ENCODE measurements around the gene WDR7.
A peak's percentile ranks its signal among the peaks of the same experiment; 100 is the strongest.

The WDR7 gene

DNA sequence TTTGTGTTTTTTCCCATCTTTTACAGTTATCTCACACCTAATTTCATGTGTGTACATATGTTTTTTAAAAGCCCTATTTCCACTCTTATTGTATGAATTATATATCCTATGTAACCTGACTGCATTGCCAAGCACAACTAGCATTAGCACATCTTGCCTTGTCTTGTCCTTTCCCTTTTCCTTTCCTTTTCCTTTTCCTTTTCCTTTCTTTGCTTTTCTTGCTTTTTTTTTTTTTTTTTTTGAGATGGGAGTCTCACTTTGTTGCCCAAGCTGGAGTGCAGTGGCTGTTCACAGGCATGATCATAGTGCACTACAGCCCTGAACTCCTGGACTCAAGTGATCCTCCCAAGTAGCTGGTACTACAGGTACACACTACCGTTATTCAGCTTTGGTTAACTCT lies 323.0 kb downstream of the WDR7 start:
- H3K36me3 ChIP-seq (ENCODE audit: insufficient read depth, low read length), result no peaks in the 10 kb centered on the region
- no peaks in the 10 kb centered on the region for H3K27me3 ChIP-seq (ENCODE audit: insufficient read depth, low read length)
- no peaks in the 10 kb centered on the region for H3K9me3 ChIP-seq (ENCODE audit: insufficient read depth, low read depth, low read length)
- peaks cover 5% of the 10 kb centered on the region; the same call in 1 of the 2 replicates for H3K4me1 ChIP-seq (ENCODE audit: insufficient read depth, low read length)
- H3K27ac ChIP-seq (ENCODE audit: low read depth, low read length), result no peak overlapping the region
- H3K9ac ChIP-seq (ENCODE audit: low read depth, low read length), result no peak overlapping the region
- no peak overlapping the region for H3K4me3 ChIP-seq (ENCODE audit: low read length)
- 95% methylated on average over 1 of the region's 1 CpG for WGBS

DNA sequence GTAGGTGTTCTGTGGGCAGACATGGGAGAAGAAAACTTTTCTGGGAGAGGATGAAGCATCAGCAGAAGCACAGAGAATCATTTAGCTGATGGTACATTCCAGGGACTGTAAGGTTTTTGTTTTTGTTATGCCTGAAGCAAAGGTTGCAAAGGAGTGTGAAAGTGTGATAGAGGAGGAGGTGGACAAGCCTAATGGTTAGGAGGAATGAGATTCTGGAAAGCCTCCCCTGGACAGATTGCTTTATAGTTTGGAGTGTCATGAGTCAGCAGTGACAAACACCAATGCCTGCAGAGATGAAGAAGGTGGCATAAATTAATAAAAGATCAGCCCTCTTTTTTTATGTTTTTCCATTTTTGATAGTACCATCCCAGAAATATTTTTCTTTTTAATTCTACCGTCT lies 324.1 kb downstream of the WDR7 start:
- H3K9ac ChIP-seq (ENCODE audit: low read depth, low read length), result no peak overlapping the region
- peaks cover 5% of the 10 kb centered on the region; the same call in 1 of the 2 replicates for H3K4me1 ChIP-seq (ENCODE audit: insufficient read depth, low read length)
- WGBS, result 90% methylated on average over 1 of the region's 1 CpG
- no peak overlapping the region for H3K4me3 ChIP-seq (ENCODE audit: low read length)
- no peaks in the 10 kb centered on the region for H3K9me3 ChIP-seq (ENCODE audit: insufficient read depth, low read depth, low read length)
- H3K27me3 ChIP-seq (ENCODE audit: insufficient read depth, low read length), result no peaks in the 10 kb centered on the region
- no peaks in the 10 kb centered on the region for H3K36me3 ChIP-seq (ENCODE audit: insufficient read depth, low read length)
- no peak overlapping the region for H3K27ac ChIP-seq (ENCODE audit: low read depth, low read length)

DNA sequence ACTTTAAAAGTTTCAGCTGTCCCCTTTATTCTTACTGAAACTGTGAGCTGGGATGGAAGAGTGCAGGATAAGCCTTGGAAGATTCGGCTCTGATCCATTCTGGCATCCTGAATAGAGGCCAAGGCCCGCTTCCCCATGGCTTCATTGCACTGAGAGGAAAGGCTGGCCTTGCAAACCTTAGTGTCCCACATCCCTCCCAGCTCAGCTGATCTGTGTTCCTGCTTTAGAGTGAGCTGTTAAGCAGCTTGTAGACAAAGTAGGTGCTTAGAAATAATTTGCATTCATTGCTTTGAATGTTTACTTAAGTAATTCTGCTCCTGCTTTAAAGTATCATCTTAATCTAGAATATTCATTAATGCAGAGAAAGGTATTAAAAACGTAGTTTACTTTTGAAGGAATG lies 326.1 kb downstream of the WDR7 start:
- H3K4me3 ChIP-seq (ENCODE audit: low read length), result no peak overlapping the region
- no peaks in the 10 kb centered on the region for H3K36me3 ChIP-seq (ENCODE audit: insufficient read depth, low read length)
- H3K9ac ChIP-seq (ENCODE audit: low read depth, low read length), result no peak overlapping the region
- H3K4me1 ChIP-seq (ENCODE audit: insufficient read depth, low read length), result peaks cover 5% of the 10 kb centered on the region; the same call in 1 of the 2 replicates
- H3K9me3 ChIP-seq (ENCODE audit: insufficient read depth, low read depth, low read length), result no peaks in the 10 kb centered on the region
- H3K27me3 ChIP-seq (ENCODE audit: insufficient read depth, low read length), result no peaks in the 10 kb centered on the region
- no peak overlapping the region for H3K27ac ChIP-seq (ENCODE audit: low read depth, low read length)
- WGBS, result 86% methylated on average over 2 of the region's 3 CpGs

DNA sequence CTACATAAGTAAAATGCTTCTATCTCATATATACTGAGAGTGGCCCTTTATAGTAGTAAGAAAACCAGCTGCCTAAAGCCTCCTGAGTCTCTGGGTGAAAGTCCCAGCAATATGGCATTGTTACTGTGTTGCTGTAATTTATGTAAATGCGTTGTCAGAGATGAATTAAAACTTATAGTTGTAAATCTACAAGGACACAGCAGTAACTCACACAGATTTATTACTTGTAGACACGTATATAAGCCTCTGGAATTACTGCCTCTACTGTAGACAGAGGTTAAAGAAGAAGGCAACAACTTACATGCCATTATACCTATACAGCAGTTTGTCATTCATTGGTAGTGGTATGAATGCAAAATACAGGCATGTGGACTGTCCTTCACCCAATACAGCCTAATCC lies 326.6 kb downstream of the WDR7 start:
- WGBS, result 100% methylated on average over 2 of the region's 2 CpGs
- Histone ChIP-seq H3K27ac (ENCODE audit: low read depth, low read length) (no peak overlapping the region), H3K9me3 (ENCODE audit: insufficient read depth, low read depth, low read length) (no peaks in the 10 kb centered on the region), H3K4me3 (ENCODE audit: low read length) (no peak overlapping the region), H3K4me1 (ENCODE audit: insufficient read depth, low read length) (peaks cover 5% of the 10 kb centered on the region; the same call in 1 of the 2 replicates), H3K9ac (ENCODE audit: low read depth, low read length) (no peak overlapping the region), H3K27me3 (ENCODE audit: insufficient read depth, low read length) (no peaks in the 10 kb centered on the region), H3K36me3 (ENCODE audit: insufficient read depth, low read length) (no peaks in the 10 kb centered on the region)

DNA sequence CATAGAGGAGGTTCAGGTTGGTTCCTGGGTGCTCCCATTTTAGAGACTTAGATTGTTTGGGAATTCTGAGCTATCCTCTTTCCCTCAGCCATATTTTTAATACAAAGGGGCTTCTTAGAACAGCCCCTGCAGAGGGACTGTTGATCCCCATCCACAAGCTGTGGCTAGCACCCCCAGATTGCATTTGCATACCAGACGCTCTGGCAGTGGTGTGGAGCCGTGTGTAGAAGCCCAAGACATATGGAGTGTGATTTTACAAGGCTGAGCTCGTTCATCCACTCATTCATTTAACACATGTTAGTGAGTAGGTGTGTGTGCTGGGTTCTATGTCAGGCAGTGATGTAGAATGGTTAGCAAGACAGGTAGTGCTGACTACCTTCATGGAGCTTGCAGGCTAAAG lies 329.0 kb downstream of the WDR7 start:
- H3K27ac ChIP-seq (ENCODE audit: low read depth, low read length), result no peak overlapping the region
- H3K4me3 ChIP-seq (ENCODE audit: low read length), result no peak overlapping the region
- no peaks in the 10 kb centered on the region for H3K36me3 ChIP-seq (ENCODE audit: insufficient read depth, low read length)
- peaks cover 12% of the 10 kb centered on the region; the same call in 1 of the 2 replicates for H3K4me1 ChIP-seq (ENCODE audit: insufficient read depth, low read length)
- H3K9me3 ChIP-seq (ENCODE audit: insufficient read depth, low read depth, low read length), result no peaks in the 10 kb centered on the region
- no peaks in the 10 kb centered on the region for H3K27me3 ChIP-seq (ENCODE audit: insufficient read depth, low read length)
- 100% methylated on average over 3 of the region's 3 CpGs for WGBS
- H3K9ac ChIP-seq (ENCODE audit: low read depth, low read length), result no peak overlapping the region

DNA sequence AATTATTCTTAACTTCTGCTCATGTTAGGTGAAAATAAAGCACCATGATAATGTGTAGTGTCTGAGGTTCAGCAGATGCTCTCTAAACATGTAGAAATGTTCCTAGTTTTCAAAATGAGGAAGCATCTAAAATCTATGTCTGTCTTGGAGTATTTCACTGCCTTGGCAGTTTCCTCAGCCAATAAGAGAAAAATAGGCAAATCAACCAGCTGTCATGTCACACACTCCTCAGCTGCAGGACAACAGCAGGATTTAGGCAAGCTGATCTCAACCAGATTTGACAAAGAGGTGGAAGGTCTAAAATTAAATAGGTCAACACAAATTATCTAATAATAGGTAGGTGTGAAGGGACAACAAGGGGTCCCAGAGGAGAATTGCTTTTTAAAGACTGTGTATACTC lies 331.6 kb downstream of the WDR7 start:
- Histone ChIP-seq H3K27me3 (ENCODE audit: insufficient read depth, low read length) (no peaks in the 10 kb centered on the region), H3K9me3 (ENCODE audit: insufficient read depth, low read depth, low read length) (no peaks in the 10 kb centered on the region), H3K27ac (ENCODE audit: low read depth, low read length) (no peak overlapping the region), H3K4me3 (ENCODE audit: low read length) (no peak overlapping the region), H3K4me1 (ENCODE audit: insufficient read depth, low read length) (peaks cover 32% of the 10 kb centered on the region), H3K9ac (ENCODE audit: low read depth, low read length) (no peak overlapping the region), H3K36me3 (ENCODE audit: insufficient read depth, low read length) (no peaks in the 10 kb centered on the region)

DNA sequence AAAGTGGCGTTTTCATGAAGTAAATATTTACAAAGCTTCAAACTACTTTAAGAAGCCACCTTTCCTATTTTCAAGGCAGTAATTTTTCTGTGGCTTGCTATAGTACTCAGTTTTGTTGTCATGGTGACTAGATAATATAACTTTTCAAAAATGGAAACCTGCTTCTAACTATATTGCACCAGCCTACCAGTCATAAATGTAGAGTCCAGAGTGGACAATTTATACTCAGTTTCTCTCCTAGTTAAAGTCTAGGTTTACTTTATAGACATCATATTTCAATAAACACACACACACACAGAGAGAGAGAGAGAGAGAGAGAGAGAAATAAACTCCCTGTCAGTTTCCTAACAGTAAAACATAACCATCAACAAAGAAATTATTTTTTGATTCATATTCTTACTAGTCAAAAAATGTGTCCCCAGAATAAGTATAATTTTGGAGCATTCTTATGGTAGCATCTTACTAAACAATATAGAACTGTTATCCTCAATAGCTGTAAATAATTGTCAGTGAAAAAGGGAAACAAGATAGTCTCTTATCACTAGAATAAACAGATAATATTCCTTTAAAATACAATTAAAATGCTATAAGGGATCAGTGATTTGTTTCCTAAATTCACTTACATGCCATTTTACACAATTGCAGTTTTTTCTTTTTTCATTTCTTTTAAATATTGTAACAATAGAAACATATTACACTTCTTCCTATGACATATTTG lies 332.3 kb downstream of the WDR7 start:
- Histone ChIP-seq H3K36me3 (ENCODE audit: insufficient read depth, low read length) (no peaks in the 10 kb centered on the region), H3K4me1 (ENCODE audit: insufficient read depth, low read length) (peaks cover 37% of the 10 kb centered on the region), H3K9me3 (ENCODE audit: insufficient read depth, low read depth, low read length) (no peaks in the 10 kb centered on the region), H3K4me3 (ENCODE audit: low read length) (no peak overlapping the region), H3K27me3 (ENCODE audit: insufficient read depth, low read length) (no peaks in the 10 kb centered on the region), H3K27ac (ENCODE audit: low read depth, low read length) (no peak overlapping the region), H3K9ac (ENCODE audit: low read depth, low read length) (no peak overlapping the region)
- WGBS, result no CpG with 5 or more reads among the region's 1 CpG

DNA sequence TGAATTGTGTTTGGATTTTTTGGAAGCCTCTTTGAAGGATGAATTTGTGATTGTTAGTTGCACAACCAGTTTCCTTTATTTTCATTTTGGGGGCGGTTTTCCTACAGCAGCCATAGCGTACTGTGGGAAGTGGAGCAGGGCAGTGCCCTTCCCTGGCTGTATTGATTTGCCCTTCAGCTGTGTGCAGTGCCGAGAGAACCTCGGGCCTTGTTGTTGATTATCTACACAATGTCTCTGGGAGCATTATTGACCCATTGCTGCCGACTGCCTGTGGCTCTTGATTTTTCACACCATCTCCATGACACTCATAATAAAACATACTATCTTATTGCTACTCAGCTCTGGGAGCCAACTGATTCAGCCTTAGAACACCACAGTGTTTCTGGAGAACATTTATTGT lies 333.6 kb downstream of the WDR7 start:
- H3K4me1 ChIP-seq (ENCODE audit: insufficient read depth, low read length), result peaks cover 37% of the 10 kb centered on the region
- H3K27ac ChIP-seq (ENCODE audit: low read depth, low read length), result no peak overlapping the region
- no peaks in the 10 kb centered on the region for H3K36me3 ChIP-seq (ENCODE audit: insufficient read depth, low read length)
- H3K9me3 ChIP-seq (ENCODE audit: insufficient read depth, low read depth, low read length), result no peaks in the 10 kb centered on the region
- H3K9ac ChIP-seq (ENCODE audit: low read depth, low read length), result no peak overlapping the region
- WGBS, result 90% methylated on average over 5 of the region's 5 CpGs
- H3K4me3 ChIP-seq (ENCODE audit: low read length), result no peak overlapping the region
- H3K27me3 ChIP-seq (ENCODE audit: insufficient read depth, low read length), result no peaks in the 10 kb centered on the region

DNA sequence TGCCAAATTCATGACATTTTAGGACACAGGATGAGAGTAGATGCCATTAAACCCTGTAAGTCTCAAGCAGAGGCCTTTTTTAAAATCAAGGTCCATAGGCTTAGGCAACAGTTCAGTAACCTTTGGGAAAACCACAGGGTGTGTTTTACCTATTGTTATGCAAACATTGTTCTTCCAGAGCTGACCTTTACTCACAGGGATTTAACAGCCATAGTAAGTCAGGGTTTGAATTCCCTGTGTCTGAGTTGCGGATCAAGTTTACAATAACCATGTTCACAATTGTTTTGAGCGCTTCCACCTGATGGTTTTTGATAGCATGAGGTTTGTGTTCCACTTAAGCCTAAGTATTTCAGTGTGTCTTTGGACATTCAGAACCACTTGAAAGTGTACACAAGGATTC lies 335.7 kb downstream of the WDR7 start:
- Histone ChIP-seq H3K4me1 (ENCODE audit: insufficient read depth, low read length) (peaks cover 37% of the 10 kb centered on the region), H3K36me3 (ENCODE audit: insufficient read depth, low read length) (no peaks in the 10 kb centered on the region), H3K9ac (ENCODE audit: low read depth, low read length) (no peak overlapping the region), H3K4me3 (ENCODE audit: low read length) (peak overlapping the region; percentile 9; the same call in 1 of the 2 replicates), H3K9me3 (ENCODE audit: insufficient read depth, low read depth, low read length) (no peaks in the 10 kb centered on the region), H3K27ac (ENCODE audit: low read depth, low read length) (peak overlapping the region; percentile 82; the same call in 1 of the 2 replicates), H3K27me3 (ENCODE audit: insufficient read depth, low read length) (no peaks in the 10 kb centered on the region)
- WGBS, result 8% methylated on average over 2 of the region's 2 CpGs

DNA sequence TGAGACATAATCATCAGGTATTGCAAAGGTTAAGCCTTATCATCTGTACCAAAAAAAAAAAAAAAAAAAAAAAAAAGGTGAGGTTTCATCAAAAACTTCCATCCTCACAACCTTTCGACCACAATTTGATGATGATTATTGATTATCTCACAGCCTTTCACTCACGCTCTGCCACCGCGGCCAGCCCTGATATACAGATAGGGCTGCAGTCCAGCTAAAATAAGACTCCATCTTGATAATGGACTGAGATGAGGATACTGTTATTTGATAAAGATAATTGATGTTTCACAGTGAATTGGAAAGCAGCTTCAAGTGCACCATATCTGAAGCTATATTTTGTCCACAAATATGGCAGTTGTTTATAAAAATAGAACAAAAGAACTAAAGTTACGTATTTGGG lies 336.1 kb downstream of the WDR7 start:
- peak overlapping the region; percentile 9; the same call in 1 of the 2 replicates for H3K4me3 ChIP-seq (ENCODE audit: low read length)
- no peaks in the 10 kb centered on the region for H3K27me3 ChIP-seq (ENCODE audit: insufficient read depth, low read length)
- no peak overlapping the region for H3K9ac ChIP-seq (ENCODE audit: low read depth, low read length)
- peaks cover 37% of the 10 kb centered on the region for H3K4me1 ChIP-seq (ENCODE audit: insufficient read depth, low read length)
- no peaks in the 10 kb centered on the region for H3K9me3 ChIP-seq (ENCODE audit: insufficient read depth, low read depth, low read length)
- H3K36me3 ChIP-seq (ENCODE audit: insufficient read depth, low read length), result no peaks in the 10 kb centered on the region
- peak overlapping the region; percentile 61; the same call in 1 of the 2 replicates for H3K27ac ChIP-seq (ENCODE audit: low read depth, low read length)
- WGBS, result 70% methylated on average over 5 of the region's 5 CpGs

DNA sequence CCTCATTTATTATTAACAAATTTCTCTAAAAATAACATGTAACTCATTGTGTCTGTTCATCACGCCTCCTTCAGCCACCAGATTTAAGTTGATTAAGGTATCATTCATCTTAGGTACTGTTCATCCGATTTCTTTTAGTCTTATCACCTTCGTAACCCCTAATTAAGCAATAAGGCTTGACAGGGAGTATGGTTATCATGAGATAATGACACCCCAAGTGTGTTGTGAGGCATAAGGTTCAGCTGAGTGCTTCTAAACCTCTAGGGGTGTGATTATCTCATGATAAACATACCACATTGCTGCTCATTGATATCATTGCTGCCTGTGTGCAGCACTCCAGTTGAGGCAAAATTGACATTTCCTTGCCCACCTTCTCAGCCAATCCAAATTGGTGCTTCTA lies 336.9 kb downstream of the WDR7 start:
- no peak overlapping the region for H3K4me3 ChIP-seq (ENCODE audit: low read length)
- H3K9ac ChIP-seq (ENCODE audit: low read depth, low read length), result no peak overlapping the region
- H3K4me1 ChIP-seq (ENCODE audit: insufficient read depth, low read length), result peaks cover 35% of the 10 kb centered on the region
- no peaks in the 10 kb centered on the region for H3K36me3 ChIP-seq (ENCODE audit: insufficient read depth, low read length)
- H3K9me3 ChIP-seq (ENCODE audit: insufficient read depth, low read depth, low read length), result no peaks in the 10 kb centered on the region
- H3K27me3 ChIP-seq (ENCODE audit: insufficient read depth, low read length), result no peaks in the 10 kb centered on the region
- no peak overlapping the region for H3K27ac ChIP-seq (ENCODE audit: low read depth, low read length)
- WGBS, result 97% methylated on average over 2 of the region's 3 CpGs

DNA sequence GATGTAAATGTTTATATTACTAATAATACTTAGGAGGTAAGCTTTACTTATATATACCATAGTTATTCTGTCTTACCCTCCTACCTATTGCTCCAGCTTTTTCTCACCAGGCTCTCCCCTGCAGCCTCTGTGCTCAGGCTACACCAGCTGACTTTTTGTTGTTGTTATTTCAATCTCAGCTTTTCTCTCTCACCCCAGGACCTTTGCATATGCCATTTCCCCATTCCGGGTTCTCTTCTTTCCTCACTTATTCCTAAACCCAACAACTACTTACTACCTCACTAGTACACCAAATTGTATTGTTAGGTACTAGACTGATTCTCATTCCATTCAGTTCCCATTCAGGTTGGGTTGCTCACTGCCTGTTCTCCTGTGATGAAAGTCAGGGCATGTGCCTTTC lies 339.5 kb downstream of the WDR7 start:
- Histone ChIP-seq H3K4me3 (ENCODE audit: low read length) (no peak overlapping the region), H3K4me1 (ENCODE audit: insufficient read depth, low read length) (peaks cover 25% of the 10 kb centered on the region), H3K9ac (ENCODE audit: low read depth, low read length) (no peak overlapping the region), H3K36me3 (ENCODE audit: insufficient read depth, low read length) (no peaks in the 10 kb centered on the region), H3K9me3 (ENCODE audit: insufficient read depth, low read depth, low read length) (no peaks in the 10 kb centered on the region), H3K27ac (ENCODE audit: low read depth, low read length) (no peak overlapping the region), H3K27me3 (ENCODE audit: insufficient read depth, low read length) (no peaks in the 10 kb centered on the region)
- 83% methylated on average over 1 of the region's 1 CpG for WGBS

Data from HUES64 (cell line).